Gastroesophageal sphincter (tissue), 4 donors: ENCODE measurements around the gene CTNNA3. TPM values are rescaled to one million over a fixed set of nuclear protein-coding genes. Genes with fewer than 3 reads are reported as not detected.
"Not testable (repeated sequence)": the region's sequence is repeated elsewhere in the genome, so short reads cannot be mapped to it uniquely, and the experiment has no call there.

Experiments used
- ATAC-seq: fragments of 150-250 bp; one replicate; pipeline ENCODE4 v1.9.1; 2016; ENCODE audit warnings: mild to moderate bottlenecking, moderate library complexity
- H3K27ac ChIP-seq, 4 donors: fragments of 200-600 bp; sonication (generic) in 3 of 4; 1 replicate in 3 of 4; 2 replicates in 1 of 4; pipeline ENCODE4 v1.5.1; 2016 to 2019
- H3K27me3 ChIP-seq: fragments of 200-600 bp; sonication (generic); one replicate; pipeline ENCODE4 v1.5.1; 2019
- H3K36me3 ChIP-seq, 2 donors: fragments of 200-600 bp; sonication (generic); one replicate each; pipeline ENCODE4 v1.5.1; 2019; ENCODE audit warnings: control low read depth in 1 of 2
- H3K4me1 ChIP-seq, 3 donors: fragments of 200-600 bp; sonication (generic); 1 replicate in 2 of 3; 2 replicates in 1 of 3; pipeline ENCODE4 v1.5.1; 2016 to 2019; ENCODE audit warnings: control low read depth in 2 of 3
- H3K4me3 ChIP-seq, 2 donors: fragments of 200-600 bp; sonication (generic); one replicate each; pipeline ENCODE4 v1.5.1; 2019; ENCODE audit warnings: mild to moderate bottlenecking in 1 of 2, moderate library complexity in 1 of 2
- H3K9me3 ChIP-seq, 3 donors: fragments of 200-600 bp; sonication (generic); one replicate each; pipeline ENCODE4 v1.5.1; 2017 to 2019; ENCODE audit warnings: control low read depth in 2 of 3
- EP300 ChIP-seq: sonication (generic); formaldehyde crosslinking; IDR thresholded peaks from one replicate; pipeline ENCODE4 v1.6.1; 2017; ENCODE audit warnings: antibody characterized with exemption, mild to moderate bottlenecking
- POLR2A ChIP-seq, 2 donors: fragments of 450-650 bp; IDR thresholded peaks; one replicate each; pipeline ENCODE4 v1.6.1; 2017; ENCODE audit warnings: antibody characterized with exemption in 2 of 2, mild to moderate bottlenecking in 2 of 2, moderate library complexity in 1 of 2
- POLR2AphosphoS5 ChIP-seq: sonication (generic); formaldehyde crosslinking; IDR thresholded peaks from one replicate; pipeline ENCODE4 v1.6.1; 2017; ENCODE audit warnings: antibody characterized with exemption
- WGBS, 2 donors: methylation state at CpG; one replicate each; pipeline ENCODE4 v1.1.5; 2018; ENCODE audit warnings: low coverage in 1 of 2; 5-methylcytosine and 5-hydroxymethylcytosine counted together
- total RNA-seq, 4 donors: library from RNA; depleted of rRNA; stranded (reverse); fragments of >200 nt; gene quantifications; one replicate each; pipeline ENCODE4 v1.1.0, GENCODE V29; 2016
- TF ChIP-seq, protein P1 (sequence below), 4 experiments: fragments of 200-600 bp in 2 of 4; fragments of 450-650 bp in 2 of 4; sonication (generic) in 1 of 4; IDR thresholded peaks; one replicate each; pipeline ENCODE4 v1.5.1; 2017 to 2019; ENCODE audit warnings: antibody characterized with exemption in 4 of 4, mild to moderate bottlenecking in 2 of 4, moderate library complexity in 2 of 4

Gene CTNNA3
- total RNA-seq, 4 donors from 2014 or later = 5.1 to 22.0 (median 13.8) TPM

DNA sequence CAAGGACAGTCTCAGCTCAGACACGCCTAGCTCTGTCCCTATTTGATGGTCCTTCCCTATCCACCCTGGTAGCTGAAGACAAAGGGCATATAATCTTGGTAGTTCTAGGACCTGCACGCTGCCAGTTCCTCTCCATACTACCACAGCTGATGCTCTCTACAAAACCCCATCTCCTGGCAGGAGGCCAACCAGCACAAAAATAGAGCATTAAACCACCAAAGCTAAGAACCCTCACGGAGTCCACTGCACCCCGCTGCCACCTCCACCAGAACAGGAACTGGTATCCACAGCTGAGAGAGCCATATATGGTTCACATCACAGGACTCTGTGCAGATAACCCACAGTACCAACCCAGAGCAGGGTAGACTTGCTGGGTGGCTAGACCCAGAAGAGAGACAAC, 470.8 kb downstream of the CTNNA3 start:
- Histone ChIP-seq H3K36me3 (no peaks in the 10 kb centered on the region), H3K4me3 (no peak overlapping the region), H3K9me3 (no peaks in the 10 kb centered on the region), H3K27me3 (no peaks in the 10 kb centered on the region), H3K27ac (no peak overlapping the region), H3K4me1 (peaks cover 0 to 6% (median 0%) of the 10 kb centered on the region in 3 donors)
- TF ChIP-seq, protein P1, sequence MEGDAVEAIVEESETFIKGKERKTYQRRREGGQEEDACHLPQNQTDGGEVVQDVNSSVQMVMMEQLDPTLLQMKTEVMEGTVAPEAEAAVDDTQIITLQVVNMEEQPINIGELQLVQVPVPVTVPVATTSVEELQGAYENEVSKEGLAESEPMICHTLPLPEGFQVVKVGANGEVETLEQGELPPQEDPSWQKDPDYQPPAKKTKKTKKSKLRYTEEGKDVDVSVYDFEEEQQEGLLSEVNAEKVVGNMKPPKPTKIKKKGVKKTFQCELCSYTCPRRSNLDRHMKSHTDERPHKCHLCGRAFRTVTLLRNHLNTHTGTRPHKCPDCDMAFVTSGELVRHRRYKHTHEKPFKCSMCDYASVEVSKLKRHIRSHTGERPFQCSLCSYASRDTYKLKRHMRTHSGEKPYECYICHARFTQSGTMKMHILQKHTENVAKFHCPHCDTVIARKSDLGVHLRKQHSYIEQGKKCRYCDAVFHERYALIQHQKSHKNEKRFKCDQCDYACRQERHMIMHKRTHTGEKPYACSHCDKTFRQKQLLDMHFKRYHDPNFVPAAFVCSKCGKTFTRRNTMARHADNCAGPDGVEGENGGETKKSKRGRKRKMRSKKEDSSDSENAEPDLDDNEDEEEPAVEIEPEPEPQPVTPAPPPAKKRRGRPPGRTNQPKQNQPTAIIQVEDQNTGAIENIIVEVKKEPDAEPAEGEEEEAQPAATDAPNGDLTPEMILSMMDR (IDR thresholded peaks at IDR 0.05) = no peak
- TF ChIP-seq POLR2A (IDR thresholded peaks at IDR 0.05) = no peak
- no peak for TF ChIP-seq EP300
- ATAC-seq = no peak
- 70% methylated on average over 2 of the region's 4 CpGs; no CpG with 5 or more reads in 1 of the 2 donors for WGBS, 2 donors

DNA sequence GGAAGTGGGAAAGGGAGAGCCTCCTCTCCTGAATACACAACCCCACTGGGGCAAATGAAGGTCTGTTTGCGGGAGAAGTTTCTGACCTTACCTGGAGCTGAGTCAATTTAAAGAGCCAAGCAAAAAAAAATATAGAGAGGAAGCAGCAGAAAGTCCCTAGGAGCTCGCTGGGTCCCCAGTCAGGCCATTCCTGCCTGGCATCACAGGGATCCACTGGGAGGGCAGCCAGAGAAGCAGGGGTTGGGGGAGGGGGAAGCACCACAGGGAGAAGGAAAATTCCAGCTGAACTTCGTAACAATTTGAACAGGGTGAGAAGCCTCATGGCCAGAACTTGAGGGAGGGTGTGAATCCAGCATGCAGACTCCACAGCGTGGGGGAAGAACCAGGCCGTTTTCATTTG, 471.4 kb downstream of the CTNNA3 start:
- no peak for TF ChIP-seq EP300
- TF ChIP-seq POLR2A (IDR thresholded peaks at IDR 0.05) = no peak
- no peak for TF ChIP-seq POLR2AphosphoS5
- TF ChIP-seq, protein P1 (IDR thresholded peaks at IDR 0.05) = no peak
- Histone ChIP-seq H3K4me1 (peaks cover 0 to 6% (median 0%) of the 10 kb centered on the region in 3 donors), H3K27ac (no peak overlapping the region), H3K9me3 (no peaks in the 10 kb centered on the region), H3K4me3 (no peak overlapping the region), H3K36me3 (no peaks in the 10 kb centered on the region), H3K27me3 (no peaks in the 10 kb centered on the region)
- WGBS, 2 donors = 54 to 78% methylated on average over 4 to 5 of the region's 5 CpGs
- ATAC-seq = no peak

DNA sequence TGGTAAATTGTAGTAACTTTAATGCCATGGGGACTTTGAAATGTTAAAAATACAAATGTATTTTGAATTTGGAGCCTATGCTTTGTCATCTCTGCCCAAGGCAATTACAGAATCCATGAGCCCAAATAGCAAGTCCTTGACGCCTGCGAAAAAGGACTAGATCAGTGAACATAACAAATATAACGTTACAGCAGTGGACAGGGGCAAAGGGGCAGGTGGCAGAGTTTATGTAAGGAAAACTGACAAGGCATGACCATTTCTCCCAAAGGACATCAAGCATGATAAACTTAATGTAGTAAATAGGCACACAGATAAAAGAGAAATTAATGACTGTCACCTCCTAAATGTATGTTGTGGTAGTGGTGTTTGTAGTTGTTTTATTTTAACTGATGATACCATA, 473.1 kb downstream of the CTNNA3 start:
- H3K4me3 ChIP-seq = no peak overlapping the region
- H3K36me3 ChIP-seq = no peaks in the 10 kb centered on the region
- peaks cover 0 to 6% (median 0%) of the 10 kb centered on the region in 3 donors for H3K4me1 ChIP-seq
- ATAC-seq = no peak
- WGBS, 2 donors = 59 to 69% methylated on average over 3 of the region's 3 CpGs
- no peak overlapping the region for H3K27ac ChIP-seq
- H3K27me3 ChIP-seq = no peaks in the 10 kb centered on the region
- TF ChIP-seq, protein P1 (IDR thresholded peaks at IDR 0.05) = no peak
- no peak for TF ChIP-seq POLR2AphosphoS5
- TF ChIP-seq EP300 = no peak
- TF ChIP-seq POLR2A (IDR thresholded peaks at IDR 0.05) = no peak
- H3K9me3 ChIP-seq = no peaks in the 10 kb centered on the region

DNA sequence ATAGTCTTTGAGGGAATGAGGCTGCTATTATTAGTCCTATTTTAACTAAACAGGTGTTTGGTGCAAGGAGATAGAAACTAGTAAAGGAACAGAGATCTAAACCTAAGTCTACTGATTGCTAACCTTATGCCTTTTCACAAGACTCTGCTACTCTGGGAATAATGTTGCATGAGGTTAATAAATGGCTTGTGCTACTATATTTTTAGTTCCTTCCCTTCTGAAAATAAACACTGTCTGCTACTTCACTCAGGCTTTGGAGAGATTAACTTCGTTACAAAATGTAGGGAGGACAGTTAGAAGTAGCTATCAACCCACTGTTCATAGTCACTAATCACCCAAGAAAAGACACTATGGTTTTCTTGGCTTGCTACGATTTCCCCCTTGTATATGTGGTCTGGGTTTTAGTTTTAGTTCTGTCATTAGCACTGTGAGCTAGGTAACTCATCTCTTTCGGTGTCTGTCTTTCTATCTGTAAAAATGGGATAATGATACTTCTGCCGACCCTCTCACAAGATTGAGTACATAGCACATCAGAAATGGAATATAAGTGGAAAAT, 474.0 kb downstream of the CTNNA3 start:
- TF ChIP-seq POLR2A (IDR thresholded peaks at IDR 0.05) = no peak
- TF ChIP-seq, protein P1 (IDR thresholded peaks at IDR 0.05) = no peak
- TF ChIP-seq POLR2AphosphoS5 = no peak
- TF ChIP-seq EP300 = no peak
- Histone ChIP-seq H3K9me3 (no peaks in the 10 kb centered on the region), H3K27me3 (no peaks in the 10 kb centered on the region), H3K36me3 (no peaks in the 10 kb centered on the region), H3K4me1 (peaks cover 0 to 6% (median 0%) of the 10 kb centered on the region in 3 donors), H3K27ac (no peak overlapping the region), H3K4me3 (no peak overlapping the region)
- 38 to 49% methylated on average over 4 of the region's 4 CpGs for WGBS, 2 donors
- ATAC-seq = no peak

DNA sequence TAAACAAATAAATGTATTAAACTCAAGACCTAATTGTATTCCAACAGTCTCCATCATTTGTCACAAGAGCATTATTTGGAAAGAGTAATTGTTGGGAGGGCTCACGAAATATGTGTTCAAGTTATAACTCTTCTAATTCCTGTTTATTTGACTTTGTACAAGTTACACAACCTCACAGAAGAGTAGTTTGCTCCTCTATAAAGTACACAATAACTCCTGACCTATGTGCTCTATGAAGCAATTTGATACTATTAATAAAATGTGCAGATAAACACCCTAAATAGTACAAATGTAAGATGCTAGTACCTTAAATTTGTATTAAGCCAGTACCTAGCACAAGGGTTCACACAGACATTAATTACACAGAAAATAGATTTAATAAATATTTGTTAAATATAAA, 484.3 kb downstream of the CTNNA3 start:
- Histone ChIP-seq H3K9me3 (no peaks in the 10 kb centered on the region), H3K27me3 (no peaks in the 10 kb centered on the region), H3K27ac (no peak overlapping the region), H3K4me3 (no peak overlapping the region), H3K4me1 (no peaks in the 10 kb centered on the region), H3K36me3 (no peaks in the 10 kb centered on the region)
- TF ChIP-seq POLR2AphosphoS5 = no peak
- no peak for TF ChIP-seq EP300
- TF ChIP-seq POLR2A (IDR thresholded peaks at IDR 0.05) = no peak
- TF ChIP-seq, protein P1 (IDR thresholded peaks at IDR 0.05) = no peak
- no peak for ATAC-seq
- 67 to 74% methylated on average over 1 of the region's 1 CpG for WGBS, 2 donors

DNA sequence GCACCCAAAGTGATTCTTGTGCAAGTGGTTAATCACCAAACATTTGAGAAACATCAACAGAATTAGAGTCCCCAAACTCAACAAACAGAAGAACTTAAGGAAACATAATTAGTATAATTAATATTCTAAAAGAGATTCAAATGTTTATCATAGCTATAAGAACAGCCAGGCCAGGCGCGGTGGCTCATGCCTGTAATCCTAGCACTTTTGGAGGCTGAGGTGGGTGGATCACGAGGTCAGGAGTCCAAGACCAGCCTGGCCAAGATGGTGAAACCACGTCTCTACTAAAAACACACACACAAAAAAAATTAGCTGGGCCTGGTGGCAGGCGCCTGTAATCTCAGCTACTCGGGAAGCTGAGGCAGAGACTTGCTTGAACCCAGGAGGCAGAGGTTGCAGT, 488.1 kb downstream of the CTNNA3 start:
- H3K4me1 ChIP-seq, ATAC-seq, H3K27ac ChIP-seq, H3K9me3 ChIP-seq, H3K4me3 ChIP-seq, H3K27me3 ChIP-seq, H3K36me3 ChIP-seq: not testable (repeated sequence)
- 93 to 95% methylated on average over 5 to 6 of the region's 6 CpGs for WGBS, 2 donors
